Mesendoderm (in vitro differentiated cells): Measurements from ENCODE around the gene RASSF8.
A peak's percentile ranks its signal among the peaks of the same experiment; 100 is the strongest.

Experiments
- DNase-seq: peaks from one replicate; pipeline ENCODE4 v3.0.0; 2013
- H2AK5ac ChIP-seq: 2 replicates; pipeline ENCODE4 v1.6.1; 2013; ENCODE audit warnings: low read length, inconsistent platforms
- H2BK120ac ChIP-seq: 2 replicates; pipeline ENCODE4 v1.6.1; 2013; ENCODE audit warnings: low read depth, mild to moderate bottlenecking, low read length, moderate library complexity, mixed read lengths
- H2BK15ac ChIP-seq: replicated peaks from 2 replicates; pipeline ENCODE4 v1.6.1; 2013; ENCODE audit warnings: low read depth, mild to moderate bottlenecking, moderate library complexity
- H2BK5ac ChIP-seq: 2 replicates; pipeline ENCODE4 v1.6.1; 2013; ENCODE audit warnings: low read length, inconsistent platforms
- H3K18ac ChIP-seq: 2 replicates; pipeline ENCODE4 v1.6.1; 2013; ENCODE audit warnings: mild to moderate bottlenecking, low read length, mixed read lengths
- H3K23ac ChIP-seq: one replicate; pipeline ENCODE4 v1.6.1; 2013; ENCODE audit warnings: low read length
- H3K27ac ChIP-seq: 2 replicates; pipeline ENCODE4 v1.5.1; 2013; ENCODE audit warnings: low read depth, mild to moderate bottlenecking, inconsistent platforms, low read length, moderate library complexity
- H3K27me3 ChIP-seq: 2 replicates; pipeline ENCODE4 v1.6.1; 2013; ENCODE audit warnings: low read length, control low read depth, mild to moderate bottlenecking, inconsistent platforms; ENCODE audit not compliant: insufficient read depth, poor library complexity
- H3K36me3 ChIP-seq: 2 replicates; pipeline ENCODE4 v1.6.1; 2013; ENCODE audit warnings: low read length, inconsistent platforms; ENCODE audit not compliant: control insufficient read depth, insufficient read depth
- H3K4ac ChIP-seq: one replicate; pipeline ENCODE4 v1.6.1; 2013; ENCODE audit warnings: low read depth, mild to moderate bottlenecking, low read length, moderate library complexity
- H3K4me1 ChIP-seq: 2 replicates; pipeline ENCODE4 v1.6.1; 2013; ENCODE audit warnings: low read depth, low read length, inconsistent platforms; ENCODE audit not compliant: control insufficient read depth
- H3K4me2 ChIP-seq: 2 replicates; pipeline ENCODE4 v1.6.1; 2013; ENCODE audit warnings: low read length
- H3K4me3 ChIP-seq: 2 replicates; pipeline ENCODE4 v1.5.1; 2013; ENCODE audit warnings: mild to moderate bottlenecking, low read length
- H3K56ac ChIP-seq: one replicate; pipeline ENCODE4 v1.6.1; 2013; ENCODE audit warnings: low read length
- H3K79me1 ChIP-seq: 2 replicates; pipeline ENCODE4 v1.6.1; 2013; ENCODE audit warnings: low read length, inconsistent platforms
- H3K79me2 ChIP-seq: 2 replicates; pipeline ENCODE4 v1.6.1; 2013; ENCODE audit warnings: mild to moderate bottlenecking, low read length; ENCODE audit not compliant: control insufficient read depth, insufficient read depth
- H3K9ac ChIP-seq: 2 replicates; pipeline ENCODE4 v1.6.1; 2013; ENCODE audit warnings: low read length, inconsistent platforms
- H4K5ac ChIP-seq: one replicate; pipeline ENCODE4 v1.6.1; 2013; ENCODE audit warnings: low read length
- H4K8ac ChIP-seq: one replicate; pipeline ENCODE4 v1.6.1; 2013; ENCODE audit warnings: low read depth, mild to moderate bottlenecking, control low read depth, low read length, moderate library complexity
- WGBS: extraction: QIAGEN DNeasy Blood & Tissue Kit; methylation state at CpG from one replicate; pipeline ENCODE4 v1.1.7; 2013; ENCODE audit warnings: low lambda C conversion rate, missing lambda C conversion rate; ENCODE audit not compliant: insufficient coverage; ENCODE audit errors: extremely low coverage; 5-methylcytosine and 5-hydroxymethylcytosine counted together

Gene RASSF8

DNA sequence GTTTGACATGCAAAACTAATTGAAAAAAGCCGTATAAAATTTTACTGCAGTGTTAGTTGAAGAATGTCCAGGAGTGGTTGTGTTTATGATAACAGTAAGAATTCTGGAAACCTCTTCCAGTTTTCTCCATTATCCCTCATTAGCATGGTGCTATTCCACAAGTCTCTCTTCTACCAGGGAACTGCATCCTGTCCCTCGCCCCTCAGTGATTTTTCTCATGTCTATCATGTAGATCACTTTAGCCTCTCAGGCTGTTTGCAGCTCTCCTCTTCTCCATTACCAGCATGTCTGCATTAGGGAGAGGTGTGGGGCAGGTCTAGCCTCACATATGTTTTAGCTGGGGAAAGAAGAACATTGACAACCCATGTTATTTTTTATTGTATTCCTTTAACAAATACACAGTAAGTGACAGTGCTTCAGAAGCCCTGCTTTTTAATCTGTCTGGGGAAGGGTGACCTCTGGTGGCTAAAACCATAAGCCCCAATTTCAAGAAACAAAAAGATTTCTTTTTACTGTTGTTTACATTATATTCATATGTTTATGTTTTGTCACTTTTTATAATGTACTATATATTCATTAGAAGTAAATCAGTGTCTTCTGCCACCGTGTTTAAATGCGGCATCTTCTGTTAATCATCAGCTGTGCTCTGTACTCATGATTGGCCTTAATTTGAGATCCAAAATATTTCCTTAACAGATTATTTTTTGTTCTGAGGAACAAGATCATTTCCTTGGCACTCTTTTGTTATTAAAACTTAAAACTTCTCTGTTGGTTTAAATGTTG, 70.7 kb downstream of the RASSF8 start:
- H3K18ac ChIP-seq = no peak overlapping the region
- H3K4ac ChIP-seq = no peak overlapping the region
- peaks cover 3% of the 10 kb centered on the region for H3K4me1 ChIP-seq
- H2BK15ac ChIP-seq = no peak overlapping the region
- no peak overlapping the region for H3K27ac ChIP-seq
- no peak overlapping the region for H3K23ac ChIP-seq
- no peak overlapping the region for H3K56ac ChIP-seq
- H2BK120ac ChIP-seq = no peak overlapping the region
- H3K27me3 ChIP-seq = no peaks in the 10 kb centered on the region
- no peak overlapping the region for H2BK5ac ChIP-seq
- H4K8ac ChIP-seq = no peak overlapping the region
- no peak overlapping the region for H2AK5ac ChIP-seq
- peaks cover 3% of the 10 kb centered on the region for H3K79me2 ChIP-seq
- DNase-seq = peak; percentile 48
- no peak overlapping the region for H3K4me3 ChIP-seq
- H3K79me1 ChIP-seq = peaks cover 9% of the 10 kb centered on the region
- H3K4me2 ChIP-seq = no peak overlapping the region
- no peak overlapping the region for H4K5ac ChIP-seq
- H3K9ac ChIP-seq = no peak overlapping the region
- H3K36me3 ChIP-seq = no peaks in the 10 kb centered on the region
- no CpG with 5 or more reads among the region's 4 CpGs for WGBS

DNA sequence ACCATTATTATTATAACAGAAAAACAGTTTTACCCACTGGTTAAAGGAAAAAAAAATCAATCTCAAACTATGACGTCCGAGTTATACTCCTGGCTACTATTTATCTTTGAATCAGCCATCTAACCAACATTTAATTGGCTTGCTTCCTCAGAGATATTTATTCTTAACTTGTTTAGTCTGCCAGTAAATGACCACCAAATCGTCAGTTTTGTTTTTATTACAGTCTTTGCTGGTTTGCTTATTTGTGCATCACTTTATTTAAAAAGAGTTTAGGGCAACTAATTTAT, 71.2 kb downstream of the RASSF8 start:
- peaks cover 3% of the 10 kb centered on the region for H3K79me2 ChIP-seq
- H3K4me2 ChIP-seq = no peak overlapping the region
- no peak overlapping the region for H3K4ac ChIP-seq
- peaks cover 9% of the 10 kb centered on the region for H3K79me1 ChIP-seq
- H3K23ac ChIP-seq = no peak overlapping the region
- no peak overlapping the region for H4K5ac ChIP-seq
- H3K27ac ChIP-seq = no peak overlapping the region
- H2BK120ac ChIP-seq = no peak overlapping the region
- peaks cover 3% of the 10 kb centered on the region for H3K4me1 ChIP-seq
- H3K4me3 ChIP-seq = no peak overlapping the region
- H3K36me3 ChIP-seq = no peaks in the 10 kb centered on the region
- no peak overlapping the region for H3K9ac ChIP-seq
- no peak overlapping the region for H2BK15ac ChIP-seq
- no peaks in the 10 kb centered on the region for H3K27me3 ChIP-seq
- no peak overlapping the region for H2AK5ac ChIP-seq
- no peak overlapping the region for H2BK5ac ChIP-seq
- H3K18ac ChIP-seq = no peak overlapping the region
- no peak for DNase-seq
- no peak overlapping the region for H3K56ac ChIP-seq
- H4K8ac ChIP-seq = no peak overlapping the region
- WGBS = no CpG with 5 or more reads among the region's 3 CpGs

DNA sequence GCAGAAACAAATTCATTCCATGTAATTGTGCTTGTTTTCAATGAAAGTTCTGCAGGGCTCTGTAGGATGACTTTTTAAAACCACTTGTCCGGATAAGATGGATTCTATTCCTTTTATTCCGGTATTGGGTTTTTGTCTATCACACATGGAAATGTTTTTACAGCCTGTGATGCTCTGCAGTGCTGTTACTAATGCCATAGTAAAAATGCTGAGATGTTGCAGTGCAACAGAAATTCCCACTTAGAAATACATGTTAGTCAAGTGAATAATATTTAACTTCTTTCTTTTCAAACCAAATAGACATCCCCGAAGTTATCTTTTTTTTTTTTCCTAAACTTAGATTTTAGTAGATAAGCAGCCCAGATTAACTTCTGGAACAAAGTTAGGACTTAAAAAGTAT, 71.9 kb downstream of the RASSF8 start:
- no peak overlapping the region for H3K18ac ChIP-seq

DNA sequence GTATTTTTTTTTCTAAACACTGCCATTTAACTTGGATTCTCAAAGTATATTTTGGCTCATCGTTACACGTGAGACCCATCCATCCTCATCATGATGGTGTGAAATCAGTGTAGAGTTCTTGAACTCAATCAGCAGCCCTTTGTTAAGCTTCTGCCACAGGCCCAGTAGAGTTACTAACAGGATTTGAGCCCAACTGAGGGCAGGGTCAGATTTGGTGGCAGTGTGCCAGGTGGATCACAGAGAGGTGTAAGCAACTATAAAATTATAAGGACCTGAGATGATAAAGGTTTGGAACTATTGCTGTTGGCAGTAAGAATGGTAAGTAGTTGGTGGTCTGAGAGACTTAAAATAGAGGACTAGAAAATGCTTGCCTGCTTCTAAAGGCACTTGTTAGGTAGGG, 72.8 kb downstream of the RASSF8 start:
- Histone ChIP-seq H3K4ac (no peak overlapping the region), H3K4me2 (no peak overlapping the region), H3K36me3 (no peaks in the 10 kb centered on the region), H3K4me3 (no peak overlapping the region), H3K79me1 (peaks cover 10% of the 10 kb centered on the region), H4K5ac (no peak overlapping the region), H2AK5ac (no peak overlapping the region), H3K18ac (no peak overlapping the region), H3K23ac (no peak overlapping the region), H2BK5ac (no peak overlapping the region), H3K79me2 (peaks cover 3% of the 10 kb centered on the region), H4K8ac (no peak overlapping the region), H3K56ac (no peak overlapping the region), H3K27me3 (no peaks in the 10 kb centered on the region), H2BK120ac (no peak overlapping the region), H2BK15ac (no peak overlapping the region), H3K27ac (no peak overlapping the region), H3K4me1 (peaks cover 3% of the 10 kb centered on the region), H3K9ac (no peak overlapping the region)
- DNase-seq = no peak
- no CpG with 5 or more reads among the region's 2 CpGs for WGBS

More for the DNA sequence above, 71.9 kb downstream of the RASSF8 start:
- Histone ChIP-seq H2BK120ac (no peak overlapping the region), H3K4ac (no peak overlapping the region), H3K4me3 (no peak overlapping the region), H3K23ac (no peak overlapping the region), H3K4me2 (no peak overlapping the region), H2AK5ac (no peak overlapping the region), H4K8ac (no peak overlapping the region), H3K9ac (no peak overlapping the region), H3K56ac (no peak overlapping the region), H2BK5ac (no peak overlapping the region), H4K5ac (no peak overlapping the region), H3K79me1 (peaks cover 10% of the 10 kb centered on the region), H3K27ac (no peak overlapping the region), H3K4me1 (peaks cover 3% of the 10 kb centered on the region), H3K27me3 (no peaks in the 10 kb centered on the region), H3K79me2 (peaks cover 3% of the 10 kb centered on the region), H3K36me3 (no peaks in the 10 kb centered on the region), H2BK15ac (no peak overlapping the region)
- DNase-seq = no peak
- WGBS = no CpG with 5 or more reads among the region's 3 CpGs

DNA sequence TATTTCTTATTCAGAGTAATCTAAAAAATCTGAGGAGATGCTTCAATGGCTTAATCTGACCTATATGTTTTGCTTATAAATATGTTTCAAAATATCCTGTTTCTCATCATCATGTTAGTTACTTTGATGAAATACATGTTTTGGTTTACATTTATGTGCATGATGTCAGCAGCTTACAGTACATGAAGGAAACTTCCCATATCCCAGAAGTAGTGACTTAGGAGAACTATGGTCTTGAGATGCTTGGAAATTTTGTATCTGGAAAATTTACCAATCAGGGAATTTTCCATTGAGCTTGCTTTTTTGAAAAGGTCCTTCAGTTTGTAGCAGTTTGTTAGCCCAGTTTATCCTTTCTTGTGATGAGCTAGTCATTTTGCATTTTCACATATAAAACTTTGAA, 73.3 kb downstream of the RASSF8 start:
- H4K5ac ChIP-seq = no peak overlapping the region
- no peak overlapping the region for H3K27ac ChIP-seq
- no peak overlapping the region for H3K56ac ChIP-seq
- H2BK120ac ChIP-seq = no peak overlapping the region
- H3K4me3 ChIP-seq = no peak overlapping the region
- H3K79me2 ChIP-seq = peaks cover 3% of the 10 kb centered on the region
- H3K18ac ChIP-seq = no peak overlapping the region
- H3K23ac ChIP-seq = no peak overlapping the region
- H2AK5ac ChIP-seq = no peak overlapping the region
- no peak overlapping the region for H3K9ac ChIP-seq
- no peak overlapping the region for H4K8ac ChIP-seq
- no peak overlapping the region for H2BK5ac ChIP-seq
- H3K36me3 ChIP-seq = no peaks in the 10 kb centered on the region
- peaks cover 3% of the 10 kb centered on the region for H3K4me1 ChIP-seq
- DNase-seq = no peak
- no peak overlapping the region for H3K4ac ChIP-seq
- H3K79me1 ChIP-seq = peaks cover 10% of the 10 kb centered on the region
- H3K4me2 ChIP-seq = no peak overlapping the region
- no peaks in the 10 kb centered on the region for H3K27me3 ChIP-seq
- H2BK15ac ChIP-seq = no peak overlapping the region

DNA sequence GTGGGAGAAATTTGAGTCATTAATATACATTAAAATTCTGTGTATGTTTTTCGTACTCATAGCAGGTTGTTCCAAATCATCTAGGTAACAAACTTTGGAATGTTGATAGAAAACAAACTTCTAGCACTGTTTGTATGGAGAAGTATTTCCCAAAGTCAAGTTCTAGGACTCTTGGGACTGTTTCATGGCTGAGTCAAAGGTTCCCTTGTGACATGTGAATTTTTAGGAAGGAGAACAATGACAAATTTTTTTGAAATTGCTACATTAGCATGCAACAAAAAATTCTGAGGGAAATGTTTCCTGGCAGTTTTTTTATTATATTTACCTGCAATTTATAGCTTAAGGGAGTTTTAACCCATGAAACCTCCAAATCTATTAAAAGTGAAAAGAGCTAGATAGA, 73.8 kb downstream of the RASSF8 start:
- H3K79me1 ChIP-seq = peaks cover 10% of the 10 kb centered on the region
- H2AK5ac ChIP-seq = no peak overlapping the region
- no CpG with 5 or more reads among the region's 1 CpG for WGBS
- H2BK15ac ChIP-seq = no peak overlapping the region
- H3K9ac ChIP-seq = no peak overlapping the region
- no peak overlapping the region for H3K23ac ChIP-seq
- DNase-seq = no peak
- no peak overlapping the region for H3K4me2 ChIP-seq
- no peaks in the 10 kb centered on the region for H3K36me3 ChIP-seq
- no peak overlapping the region for H3K56ac ChIP-seq
- H3K79me2 ChIP-seq = peaks cover 3% of the 10 kb centered on the region
- H3K4ac ChIP-seq = no peak overlapping the region
- H2BK5ac ChIP-seq = no peak overlapping the region
- no peaks in the 10 kb centered on the region for H3K27me3 ChIP-seq
- no peak overlapping the region for H3K4me3 ChIP-seq
- no peak overlapping the region for H4K8ac ChIP-seq
- H2BK120ac ChIP-seq = no peak overlapping the region
- H3K27ac ChIP-seq = no peak overlapping the region
- peaks cover 3% of the 10 kb centered on the region for H3K4me1 ChIP-seq
- no peak overlapping the region for H4K5ac ChIP-seq
- no peak overlapping the region for H3K18ac ChIP-seq
